GM23338 (cell line): ENCODE results near the gene STK17A.

Experiments used
- CREB1 ChIP-seq: fragments of 250-450 bp; sonication (Bioruptor Pico); IDR thresholded peaks from 2 replicates; pipeline ENCODE4 v1.5.0; 2020; ENCODE audit warnings: low read depth, mild to moderate bottlenecking, moderate library complexity
- CTCF ChIP-seq, 2 experiments: fragments of 200-600 bp in 1 of 2; sonication (generic) in 1 of 2; conservative IDR thresholded peaks; 2 replicates each; pipeline versions ENCODE4 v1.5.1 to v1.6.1; 2016 to 2017; ENCODE audit warnings: antibody characterized with exemption in 2 of 2, low read depth in 2 of 2, mild to moderate bottlenecking in 2 of 2, moderate library complexity in 1 of 2
- ETS1 ChIP-seq: IDR thresholded peaks from 2 replicates; pipeline ENCODE4 v1.6.1; 2016; ENCODE audit warnings: antibody characterized with exemption
- EZH2 ChIP-seq: fragments of 200-600 bp; sonication (generic); IDR thresholded peaks from one replicate; pipeline ENCODE4 v1.8.0; 2017; ENCODE audit warnings: antibody characterized with exemption, mild to moderate bottlenecking, low read depth; ENCODE audit not compliant: unreplicated experiment
- EZH2phosphoT487 ChIP-seq: fragments of 200-600 bp; sonication (generic); IDR thresholded peaks from one replicate; pipeline ENCODE4 v1.8.1; 2018; ENCODE audit warnings: antibody characterized with exemption; ENCODE audit not compliant: unreplicated experiment
- JUNB ChIP-seq: IDR thresholded peaks from one replicate; pipeline ENCODE4 v1.6.1; 2016; ENCODE audit warnings: antibody characterized with exemption; ENCODE audit not compliant: unreplicated experiment
- NANOG ChIP-seq: IDR thresholded peaks from 2 replicates; pipeline ENCODE4 v1.6.1; 2016; ENCODE audit warnings: antibody characterized with exemption, borderline replicate concordance
- POLR2AphosphoS5 ChIP-seq: IDR thresholded peaks from 2 replicates; pipeline ENCODE4 v1.6.1; 2016; ENCODE audit warnings: antibody characterized with exemption, low read depth
- REST ChIP-seq: IDR thresholded peaks from one replicate; pipeline ENCODE4 v1.6.1; 2018; ENCODE audit warnings: antibody characterized with exemption; ENCODE audit not compliant: unreplicated experiment
- STAT1 ChIP-seq: IDR thresholded peaks from one replicate; pipeline ENCODE4 v1.6.1; 2016; ENCODE audit warnings: antibody characterized with exemption; ENCODE audit not compliant: unreplicated experiment
- ZNF331 ChIP-seq: fragments of 250-450 bp; sonication (Bioruptor Pico); IDR thresholded peaks from 2 replicates; pipeline ENCODE4 v1.5.0; 2020; ENCODE audit warnings: low read depth, mild to moderate bottlenecking, moderate library complexity

- TF ChIP-seq CTCF (conservative IDR thresholded peaks at IDR 0.05; ENCODE audit: low read depth in 2 of 2): no peak
- no peak for TF ChIP-seq EZH2
- TF ChIP-seq EZH2phosphoT487: no peak
- no peak for TF ChIP-seq POLR2AphosphoS5
- TF ChIP-seq JUNB: no peak
- no peak for TF ChIP-seq STAT1
- TF ChIP-seq ZNF331: no peak
- no peak for TF ChIP-seq REST
- no peak for TF ChIP-seq CREB1 (CRISPR knock-in tag)
- no peak for TF ChIP-seq NANOG
- no peak for TF ChIP-seq ETS1
These were observed 36.7 kb upstream of the STK17A start for GRCh38 chr7:43546231-43546630.
